NCI-H510A treated with DMSO at 0.1 percent for 48 hours (cell line): ENCODE measurements around the gene OR2K2.
"Not testable (repeated sequence)": the region's sequence is repeated elsewhere in the genome, so short reads cannot be mapped to it uniquely, and the experiment has no call there.

Experiments used
- DNase-seq: peaks from one replicate; lab custom pipeline; 2025; lab: John Stamatoyannopoulos, UW

Gene OR2K2

DNA sequence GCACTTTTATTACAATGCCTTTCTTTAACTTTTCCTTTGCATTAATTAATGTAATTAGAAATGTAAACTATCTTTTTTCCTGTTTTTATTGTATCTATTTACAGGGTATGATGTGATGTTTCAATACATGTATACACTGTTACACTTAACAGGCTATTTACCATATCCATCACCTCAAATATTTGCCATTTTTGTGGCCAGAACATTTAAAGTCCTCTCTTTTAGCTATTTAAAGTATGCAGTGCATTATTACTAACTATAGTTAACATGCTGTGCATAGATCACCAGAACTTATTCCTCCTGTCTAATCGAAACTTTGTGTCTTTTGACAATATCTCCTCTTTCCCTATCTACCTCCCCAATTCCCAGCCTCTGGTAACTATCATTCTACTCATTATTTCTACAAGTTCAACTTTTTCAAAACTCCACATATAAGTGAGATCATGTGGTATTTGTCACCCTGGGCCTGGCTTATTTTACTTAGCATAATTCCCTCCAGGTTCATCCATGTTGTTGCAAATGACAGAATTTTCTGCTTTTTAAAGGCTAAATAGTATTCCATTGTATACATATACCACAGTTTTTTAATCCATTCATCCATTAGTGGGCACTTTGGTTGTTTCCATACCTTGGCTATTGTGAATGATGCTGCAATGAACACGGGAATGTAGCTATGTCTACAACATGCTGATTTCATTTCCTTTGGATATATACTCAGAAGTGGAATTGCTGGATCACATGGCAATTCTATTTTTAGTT lies 32.8 kb downstream of the OR2K2 start:
- DNase-seq, result no peak

DNA sequence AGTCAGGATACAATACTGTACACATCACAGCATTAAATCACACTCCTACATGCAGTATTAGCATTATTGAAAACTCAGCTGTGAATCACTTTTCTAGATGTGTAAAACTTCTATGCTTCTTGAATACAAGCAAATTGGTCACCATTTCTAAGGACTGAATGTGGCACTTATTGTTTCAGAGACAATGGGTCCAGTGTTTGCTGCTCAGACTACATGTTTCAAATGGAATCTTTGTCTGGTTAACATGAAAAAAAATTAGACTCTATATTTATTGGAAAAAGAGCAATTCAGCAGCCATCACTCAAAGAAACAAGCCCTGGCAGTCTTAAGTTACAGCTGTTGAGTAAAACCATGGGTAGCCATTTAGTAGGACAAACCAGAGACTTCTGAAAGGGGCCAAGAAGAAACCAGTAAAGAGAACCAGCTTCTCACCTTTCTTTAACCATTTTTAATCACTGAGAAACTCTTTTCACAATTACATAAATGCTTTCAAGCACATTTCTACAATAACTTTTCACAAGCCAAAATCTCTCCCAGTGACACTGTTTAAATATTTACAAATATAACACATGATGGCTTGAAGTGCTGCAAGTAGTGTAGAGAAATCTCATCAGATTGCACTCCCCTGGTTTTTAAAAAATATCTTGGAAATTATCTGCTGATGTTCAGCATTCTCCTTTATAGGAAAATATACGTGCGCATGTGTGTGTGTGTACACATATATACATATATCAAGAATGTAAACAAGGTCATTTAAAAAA lies 35.2 kb downstream of the OR2K2 start:
- no peak for DNase-seq

DNA sequence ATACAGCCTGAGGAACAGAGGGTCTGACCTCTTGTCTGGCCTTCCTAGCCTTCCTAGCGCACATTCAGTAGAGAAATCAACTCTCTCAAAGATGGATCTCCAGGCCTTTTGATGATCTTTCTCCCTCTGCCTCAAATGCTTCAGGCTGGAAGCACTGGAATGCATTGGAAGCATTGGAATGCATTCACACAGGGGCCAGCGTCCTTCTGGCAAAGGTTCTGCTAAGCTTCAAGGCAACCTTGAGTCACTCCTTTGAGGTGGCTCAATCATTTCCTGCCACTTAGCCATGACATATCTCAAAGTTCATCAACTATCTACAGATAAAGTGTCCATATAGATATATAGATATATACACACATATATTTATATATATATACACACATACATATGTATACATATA lies 42.9 kb downstream of the OR2K2 start:
- DNase-seq, result no peak

DNA sequence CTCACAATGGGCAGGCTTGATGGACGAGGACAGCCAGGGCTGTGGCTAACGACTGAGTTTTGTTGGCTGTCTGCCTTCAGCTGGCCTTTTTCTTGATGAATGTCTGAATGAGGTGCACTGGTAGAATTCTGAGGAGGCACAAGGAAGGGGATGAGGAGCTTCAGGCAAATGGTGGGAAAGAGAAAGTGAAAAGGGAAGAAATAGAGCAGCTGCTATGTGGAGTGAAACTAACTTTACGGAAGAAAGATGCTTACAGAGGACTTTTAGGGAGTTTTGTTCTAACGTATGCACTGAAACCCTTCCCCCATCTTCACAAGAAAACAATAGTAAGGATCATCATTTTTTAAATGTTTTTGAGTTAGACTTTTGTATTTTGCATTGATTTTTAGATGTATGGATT lies 45.3 kb downstream of the OR2K2 start:
- DNase-seq, result no peak

DNA sequence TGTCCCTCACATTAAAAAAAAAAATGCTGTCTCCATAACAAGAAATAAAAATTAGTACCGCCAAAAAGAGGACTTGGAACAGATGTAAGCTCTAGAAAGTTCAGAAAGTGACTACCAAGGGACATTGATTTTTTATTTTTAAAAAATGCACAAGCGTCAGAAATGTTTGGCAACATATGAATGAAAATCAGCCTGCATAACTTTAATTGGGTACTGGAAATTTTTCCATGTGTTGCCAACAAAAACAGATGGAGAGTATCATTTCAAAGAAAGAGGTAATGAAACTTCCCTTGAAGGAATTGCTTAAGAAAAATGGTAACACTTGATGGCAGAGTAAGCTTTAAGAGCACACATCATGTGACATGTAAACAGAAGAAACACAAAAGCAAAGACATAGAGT lies 47.2 kb downstream of the OR2K2 start:
- DNase-seq, result no peak

GRCh38 chr9:111280795-111281194 lies 49.2 kb downstream of the OR2K2 start:
- not testable (repeated sequence) for DNase-seq
